Upper lobe of right lung (tissue), 1 donor: ENCODE data around the gene MYO16. TPM values are rescaled to one million over a fixed set of nuclear protein-coding genes. Genes with fewer than 3 reads are reported as not detected.

Source experiments
- ATAC-seq: fragments of 200-7000 bp; cut with Tn5 transposase; one replicate; pipeline ENCODE4 v1.9.1; 2020; ENCODE audit warnings: mild to moderate bottlenecking, moderate library complexity
- DNase-seq: peaks from one replicate; pipeline ENCODE4 v3.0.0-alpha.2; 2020
- H3K27ac ChIP-seq: fragments of 200-600 bp; one replicate; pipeline ENCODE4 v1.8.0; 2022
- H3K27me3 ChIP-seq: fragments of 200-600 bp; one replicate; pipeline ENCODE4 v1.8.0; 2022; ENCODE audit warnings: mild to moderate bottlenecking
- H3K36me3 ChIP-seq: fragments of 200-600 bp; one replicate; pipeline ENCODE4 v1.8.0; 2022
- H3K4me1 ChIP-seq: fragments of 200-600 bp; one replicate; pipeline ENCODE4 v1.8.0; 2022
- H3K4me3 ChIP-seq: fragments of 200-600 bp; one replicate; pipeline ENCODE4 v1.8.0; 2022; ENCODE audit warnings: mild to moderate bottlenecking
- H3K9me3 ChIP-seq: fragments of 200-600 bp; one replicate; pipeline ENCODE4 v1.8.0; 2022
- intact Hi-C: fragments of 100-400 bp; cut with DNase I; formaldehyde crosslinking; loops from one replicate; pipeline ENCODE4 v1.11.0; 2022
- total RNA-seq: library from RNA; stranded (reverse); fragmentation: NEBNext Ultra II Directional; extraction: Animal tissue kit (Norgen Biotek cat#: 25700); gene quantifications from one replicate; pipeline ENCODE4 v1.2.1, GENCODE V29; 2021
- TF ChIP-seq, protein P1 (sequence below): fragments of 200-600 bp; IDR thresholded peaks from one replicate; pipeline ENCODE4 v1.8.0; 2022; ENCODE audit warnings: antibody characterized with exemption
- donor health status: DM: no; HTN: yes; CAD: no; lungs with severe emphysema.

The MYO16 gene
- total RNA-seq, 1 donor from 2014 or later, result 0.46 TPM

GRCh38 chr13:109036078-109036780 is 406.8 kb downstream of the MYO16 start:
- TF ChIP-seq, protein P1, sequence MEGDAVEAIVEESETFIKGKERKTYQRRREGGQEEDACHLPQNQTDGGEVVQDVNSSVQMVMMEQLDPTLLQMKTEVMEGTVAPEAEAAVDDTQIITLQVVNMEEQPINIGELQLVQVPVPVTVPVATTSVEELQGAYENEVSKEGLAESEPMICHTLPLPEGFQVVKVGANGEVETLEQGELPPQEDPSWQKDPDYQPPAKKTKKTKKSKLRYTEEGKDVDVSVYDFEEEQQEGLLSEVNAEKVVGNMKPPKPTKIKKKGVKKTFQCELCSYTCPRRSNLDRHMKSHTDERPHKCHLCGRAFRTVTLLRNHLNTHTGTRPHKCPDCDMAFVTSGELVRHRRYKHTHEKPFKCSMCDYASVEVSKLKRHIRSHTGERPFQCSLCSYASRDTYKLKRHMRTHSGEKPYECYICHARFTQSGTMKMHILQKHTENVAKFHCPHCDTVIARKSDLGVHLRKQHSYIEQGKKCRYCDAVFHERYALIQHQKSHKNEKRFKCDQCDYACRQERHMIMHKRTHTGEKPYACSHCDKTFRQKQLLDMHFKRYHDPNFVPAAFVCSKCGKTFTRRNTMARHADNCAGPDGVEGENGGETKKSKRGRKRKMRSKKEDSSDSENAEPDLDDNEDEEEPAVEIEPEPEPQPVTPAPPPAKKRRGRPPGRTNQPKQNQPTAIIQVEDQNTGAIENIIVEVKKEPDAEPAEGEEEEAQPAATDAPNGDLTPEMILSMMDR, result no peak
- Histone ChIP-seq H3K36me3 (no peaks in the 10 kb centered on the region), H3K9me3 (no peaks in the 10 kb centered on the region), H3K27me3 (no peaks in the 10 kb centered on the region), H3K4me3 (no peak overlapping the region), H3K27ac (no peak overlapping the region), H3K4me1 (no peaks in the 10 kb centered on the region)
- ATAC-seq (no peak), DNase-seq (no peak)
- intact Hi-C loops, result no loop called here

DNA sequence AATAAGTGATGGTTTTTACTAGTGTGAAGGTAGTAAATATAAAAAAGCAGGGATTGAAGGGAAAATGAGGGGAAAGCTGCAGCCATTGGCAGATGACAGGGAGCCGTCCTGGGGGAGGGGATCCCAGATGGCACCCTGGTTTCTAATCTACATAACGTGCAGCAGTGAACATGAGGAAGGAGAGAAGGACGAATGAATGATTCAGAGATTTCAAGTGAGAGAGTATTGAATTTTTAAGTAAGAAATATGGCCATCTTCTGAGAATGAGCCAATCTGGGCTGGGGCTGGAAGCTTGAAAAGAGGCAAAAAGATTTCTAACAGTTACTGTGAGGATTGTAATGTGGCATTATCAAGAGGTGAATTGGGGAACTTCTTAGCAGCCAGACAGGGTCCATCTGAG is 414.2 kb downstream of the MYO16 start:
- no peak for ATAC-seq
- H3K4me3 ChIP-seq, result no peak overlapping the region
- no peaks in the 10 kb centered on the region for H3K36me3 ChIP-seq
- H3K4me1 ChIP-seq, result no peaks in the 10 kb centered on the region
- no peaks in the 10 kb centered on the region for H3K27me3 ChIP-seq
- no peak for DNase-seq
- no peaks in the 10 kb centered on the region for H3K9me3 ChIP-seq
- H3K27ac ChIP-seq, result no peak overlapping the region
- TF ChIP-seq, protein P1, result no peak
- intact Hi-C loops, result no loop called here

- TF ChIP-seq, protein P1, result no peak
- ATAC-seq (no peak), DNase-seq (no peak)
- H3K9me3 ChIP-seq, result no peaks in the 10 kb centered on the region
- H3K4me1 ChIP-seq, result no peaks in the 10 kb centered on the region
- H3K4me3 ChIP-seq, result no peak overlapping the region
- no peaks in the 10 kb centered on the region for H3K36me3 ChIP-seq
- no peak overlapping the region for H3K27ac ChIP-seq
- intact Hi-C loops, result no loop called here
- H3K27me3 ChIP-seq, result peaks cover 4% of the 10 kb centered on the region
Measured at GRCh38 chr13:109055850-109056249, 426.4 kb downstream of the MYO16 start.

DNA sequence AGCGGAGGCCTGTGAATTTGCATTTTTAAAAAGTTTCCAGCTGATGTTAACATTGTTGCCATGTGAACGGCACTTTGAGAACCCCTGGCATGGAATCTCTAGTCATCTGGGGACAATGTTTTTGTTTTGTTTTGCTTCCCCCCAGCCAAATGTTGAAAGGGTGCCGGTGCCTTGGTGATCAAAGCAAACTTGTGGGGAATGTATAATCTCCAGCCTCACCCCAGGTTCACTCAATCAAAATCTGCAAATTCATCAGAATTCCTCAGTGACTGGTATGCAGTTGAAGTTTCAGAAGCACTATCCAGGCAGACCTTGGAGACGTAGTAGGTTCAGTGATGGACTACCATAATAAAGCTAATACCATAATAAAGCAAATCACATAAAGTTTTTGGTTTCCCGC is 428.7 kb downstream of the MYO16 start:
- H3K27ac ChIP-seq, result no peak overlapping the region
- TF ChIP-seq, protein P1, result no peak
- DNase-seq, result no peak
- H3K36me3 ChIP-seq, result no peaks in the 10 kb centered on the region
- no peaks in the 10 kb centered on the region for H3K27me3 ChIP-seq
- no peak overlapping the region for H3K4me3 ChIP-seq
- no peaks in the 10 kb centered on the region for H3K4me1 ChIP-seq
- ATAC-seq, result no peak
- intact Hi-C loops, result no loop called here
- H3K9me3 ChIP-seq, result no peaks in the 10 kb centered on the region

DNA sequence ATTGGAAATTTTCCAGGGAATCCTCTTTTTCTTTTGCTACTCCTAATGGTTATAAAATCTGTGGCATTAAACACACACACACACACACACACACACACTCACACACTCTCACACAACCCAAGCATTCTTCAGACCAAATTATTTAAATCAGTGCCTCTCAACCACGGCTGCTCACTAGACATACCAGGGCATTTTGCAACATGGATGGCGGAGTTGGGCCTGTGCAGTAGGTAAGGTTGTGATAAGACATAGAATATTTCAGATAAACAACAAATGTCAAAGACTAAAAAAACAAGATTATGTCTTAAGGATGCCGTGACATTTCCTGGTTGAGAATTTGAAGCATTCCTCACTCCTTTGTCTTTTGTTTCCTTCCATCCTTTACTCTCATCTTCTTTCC is 443.1 kb downstream of the MYO16 start:
- no peak overlapping the region for H3K4me3 ChIP-seq
- no peaks in the 10 kb centered on the region for H3K4me1 ChIP-seq
- intact Hi-C loops, result no loop called here
- DNase-seq (no peak), ATAC-seq (no peak)
- H3K27ac ChIP-seq, result no peak overlapping the region
- H3K27me3 ChIP-seq, result peaks cover 2% of the 10 kb centered on the region
- TF ChIP-seq, protein P1, result no peak
- no peaks in the 10 kb centered on the region for H3K9me3 ChIP-seq
- H3K36me3 ChIP-seq, result no peaks in the 10 kb centered on the region

GRCh38 chr13:109074436-109074835 is 445.0 kb downstream of the MYO16 start:
- ATAC-seq (no peak), DNase-seq (no peak)
- Histone ChIP-seq H3K4me1 (no peaks in the 10 kb centered on the region), H3K27ac (no peak overlapping the region), H3K36me3 (no peaks in the 10 kb centered on the region), H3K9me3 (no peaks in the 10 kb centered on the region), H3K27me3 (peaks cover 2% of the 10 kb centered on the region), H3K4me3 (no peak overlapping the region)
- intact Hi-C loops, result no loop called here
- TF ChIP-seq, protein P1, result no peak
